NOMO-1 (cell line): ENCODE data around the gene NPC1L1.

Source experiments
- DNase-seq, 2 experiments: peaks; one replicate each; lab custom pipeline; 2025; ENCODE audit not compliant: unreplicated experiment in 2 of 2; lab: John Stamatoyannopoulos, UW

The NPC1L1 gene, protein sequence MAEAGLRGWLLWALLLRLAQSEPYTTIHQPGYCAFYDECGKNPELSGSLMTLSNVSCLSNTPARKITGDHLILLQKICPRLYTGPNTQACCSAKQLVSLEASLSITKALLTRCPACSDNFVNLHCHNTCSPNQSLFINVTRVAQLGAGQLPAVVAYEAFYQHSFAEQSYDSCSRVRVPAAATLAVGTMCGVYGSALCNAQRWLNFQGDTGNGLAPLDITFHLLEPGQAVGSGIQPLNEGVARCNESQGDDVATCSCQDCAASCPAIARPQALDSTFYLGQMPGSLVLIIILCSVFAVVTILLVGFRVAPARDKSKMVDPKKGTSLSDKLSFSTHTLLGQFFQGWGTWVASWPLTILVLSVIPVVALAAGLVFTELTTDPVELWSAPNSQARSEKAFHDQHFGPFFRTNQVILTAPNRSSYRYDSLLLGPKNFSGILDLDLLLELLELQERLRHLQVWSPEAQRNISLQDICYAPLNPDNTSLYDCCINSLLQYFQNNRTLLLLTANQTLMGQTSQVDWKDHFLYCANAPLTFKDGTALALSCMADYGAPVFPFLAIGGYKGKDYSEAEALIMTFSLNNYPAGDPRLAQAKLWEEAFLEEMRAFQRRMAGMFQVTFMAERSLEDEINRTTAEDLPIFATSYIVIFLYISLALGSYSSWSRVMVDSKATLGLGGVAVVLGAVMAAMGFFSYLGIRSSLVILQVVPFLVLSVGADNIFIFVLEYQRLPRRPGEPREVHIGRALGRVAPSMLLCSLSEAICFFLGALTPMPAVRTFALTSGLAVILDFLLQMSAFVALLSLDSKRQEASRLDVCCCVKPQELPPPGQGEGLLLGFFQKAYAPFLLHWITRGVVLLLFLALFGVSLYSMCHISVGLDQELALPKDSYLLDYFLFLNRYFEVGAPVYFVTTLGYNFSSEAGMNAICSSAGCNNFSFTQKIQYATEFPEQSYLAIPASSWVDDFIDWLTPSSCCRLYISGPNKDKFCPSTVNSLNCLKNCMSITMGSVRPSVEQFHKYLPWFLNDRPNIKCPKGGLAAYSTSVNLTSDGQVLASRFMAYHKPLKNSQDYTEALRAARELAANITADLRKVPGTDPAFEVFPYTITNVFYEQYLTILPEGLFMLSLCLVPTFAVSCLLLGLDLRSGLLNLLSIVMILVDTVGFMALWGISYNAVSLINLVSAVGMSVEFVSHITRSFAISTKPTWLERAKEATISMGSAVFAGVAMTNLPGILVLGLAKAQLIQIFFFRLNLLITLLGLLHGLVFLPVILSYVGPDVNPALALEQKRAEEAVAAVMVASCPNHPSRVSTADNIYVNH (N-terminal part only)

DNA sequence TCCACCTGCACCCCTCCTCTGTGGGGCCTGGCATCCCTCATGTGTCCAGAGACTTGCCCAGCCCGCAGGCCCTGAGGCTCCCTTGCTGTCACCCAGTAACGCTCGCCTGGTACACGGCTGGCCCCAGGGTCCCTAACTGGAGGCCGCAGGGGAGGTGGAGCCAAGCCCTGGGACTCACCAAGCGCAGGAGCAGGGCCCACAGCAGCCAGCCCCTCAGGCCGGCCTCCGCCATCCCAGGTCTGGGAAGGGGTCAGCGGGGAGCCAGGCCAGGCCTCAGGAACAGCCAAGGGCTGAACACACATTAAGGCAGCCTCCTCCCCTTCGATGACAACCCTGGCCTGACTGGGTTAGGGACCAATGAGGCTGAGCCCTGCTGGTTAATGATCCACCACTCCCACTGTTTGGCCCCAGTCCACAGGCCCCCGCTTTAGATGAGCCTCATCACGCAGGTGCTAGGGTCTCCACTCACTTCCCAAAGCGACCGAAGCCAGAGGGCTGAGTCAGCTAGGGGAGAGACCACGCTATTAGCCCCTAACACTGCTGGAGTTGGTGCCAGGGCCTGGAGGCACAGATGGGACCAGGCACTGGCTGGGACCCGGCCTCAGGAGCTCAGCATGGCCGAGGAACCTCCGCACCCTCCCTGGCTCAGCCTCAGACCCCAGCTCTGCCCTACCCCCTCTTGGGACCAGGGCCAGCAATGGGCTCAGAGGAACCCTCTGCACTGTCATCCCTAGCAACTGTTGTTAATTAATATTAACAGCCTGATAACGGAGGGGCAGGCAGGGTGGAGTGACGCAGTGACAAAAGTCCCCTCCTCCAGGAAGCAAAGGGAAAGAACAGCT, at the start of gene NPC1L1:
TSS of gene NPC1L1 (minus strand) at position 303 of the 842 bp plus-strand sequence. CDS start at position 232, 71 bp downstream.
- DNase-seq: no peak

DNA sequence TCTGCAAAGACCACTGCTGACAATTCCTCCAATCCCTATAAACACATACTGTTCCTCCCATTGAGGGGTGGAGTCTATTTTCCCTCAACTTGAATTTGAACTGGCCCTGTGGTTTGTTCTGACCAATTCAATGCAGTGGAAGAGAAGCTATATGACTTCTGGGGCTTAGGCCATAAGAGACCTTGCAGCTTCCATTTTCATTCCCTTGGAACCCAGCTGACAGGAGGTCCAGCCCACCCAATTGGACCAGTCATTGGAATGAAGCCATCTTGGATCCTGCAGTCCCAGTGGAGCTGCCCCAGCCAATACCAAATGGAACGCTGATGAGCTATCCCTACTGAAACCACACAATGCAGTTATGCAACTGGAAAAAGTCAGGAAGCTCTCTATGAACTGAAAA, 49.8 kb upstream of the NPC1L1 start:
- no peak for DNase-seq

DNA sequence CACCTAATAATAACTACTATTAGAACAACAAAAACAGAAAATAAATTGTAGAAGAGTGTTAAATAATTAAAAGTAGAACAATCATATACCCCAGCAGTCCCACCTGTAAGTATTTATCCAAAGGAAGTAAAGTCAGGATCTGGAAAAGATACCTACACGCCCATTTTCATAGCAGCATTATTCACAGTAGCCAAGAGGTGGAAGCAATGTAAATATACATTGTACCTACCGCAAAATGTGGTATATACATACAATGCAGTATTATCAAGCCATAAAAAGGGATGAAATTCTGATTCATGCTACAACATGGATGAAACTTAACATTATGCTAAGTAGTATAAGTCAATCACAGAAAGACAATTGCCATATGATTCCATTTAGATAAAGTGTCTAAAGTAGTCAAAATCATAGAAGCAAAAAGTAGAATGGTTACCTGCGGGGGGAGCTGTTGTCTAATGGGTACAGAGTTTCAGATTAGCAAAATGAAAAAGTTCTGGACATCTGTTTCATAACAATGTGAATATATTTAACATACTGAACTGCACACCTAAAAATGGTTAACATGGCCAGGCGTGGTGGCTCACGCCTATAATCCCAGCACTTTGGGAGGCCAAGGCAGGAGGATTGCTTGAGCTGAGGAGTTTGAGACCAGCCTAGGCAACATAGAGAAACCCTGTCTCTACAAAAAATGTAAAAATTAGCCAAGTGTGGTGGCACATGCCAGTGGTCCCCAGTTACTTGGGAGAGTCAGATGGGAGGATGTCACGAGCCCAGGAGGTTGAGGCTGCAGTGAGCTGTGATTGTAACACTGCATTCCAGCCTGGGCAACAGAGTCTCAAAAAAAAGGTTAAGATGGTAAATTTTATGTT, 46.9 kb upstream of the NPC1L1 start:
- DNase-seq: peak; percentile 33 to 76

DNA sequence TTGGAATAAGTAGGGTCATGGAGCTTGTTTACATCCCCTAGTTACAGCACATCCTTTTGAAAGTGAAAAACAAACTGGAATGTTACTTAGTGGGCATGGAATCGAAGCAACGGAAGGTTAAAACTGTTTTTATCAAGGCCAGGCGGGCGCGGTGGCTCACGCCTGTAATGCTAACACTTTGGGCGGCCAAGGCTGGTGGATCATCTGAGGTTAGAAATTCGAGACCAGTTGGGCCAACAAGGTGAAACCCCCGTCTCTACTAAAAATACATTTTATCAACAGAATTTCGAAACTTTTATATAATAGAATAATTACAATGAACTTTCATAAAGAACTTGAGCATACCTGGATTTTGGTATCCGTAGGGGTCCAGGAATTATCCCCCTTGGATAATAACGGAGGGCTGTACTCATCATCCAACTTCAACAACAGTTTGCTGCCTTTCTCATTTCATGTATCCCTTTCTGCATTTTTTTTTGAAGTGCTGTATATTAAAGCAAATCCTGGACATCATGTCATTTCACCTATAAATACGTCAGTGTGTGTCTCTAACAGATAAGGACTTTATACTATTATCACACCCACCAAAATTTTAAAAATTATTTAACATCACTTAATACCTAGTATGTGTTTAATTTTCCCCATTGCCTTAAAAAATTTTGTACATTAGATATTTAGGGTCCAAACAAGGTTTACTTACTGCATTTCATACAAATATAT, 42.2 kb upstream of the NPC1L1 start:
- DNase-seq: no peak

DNA sequence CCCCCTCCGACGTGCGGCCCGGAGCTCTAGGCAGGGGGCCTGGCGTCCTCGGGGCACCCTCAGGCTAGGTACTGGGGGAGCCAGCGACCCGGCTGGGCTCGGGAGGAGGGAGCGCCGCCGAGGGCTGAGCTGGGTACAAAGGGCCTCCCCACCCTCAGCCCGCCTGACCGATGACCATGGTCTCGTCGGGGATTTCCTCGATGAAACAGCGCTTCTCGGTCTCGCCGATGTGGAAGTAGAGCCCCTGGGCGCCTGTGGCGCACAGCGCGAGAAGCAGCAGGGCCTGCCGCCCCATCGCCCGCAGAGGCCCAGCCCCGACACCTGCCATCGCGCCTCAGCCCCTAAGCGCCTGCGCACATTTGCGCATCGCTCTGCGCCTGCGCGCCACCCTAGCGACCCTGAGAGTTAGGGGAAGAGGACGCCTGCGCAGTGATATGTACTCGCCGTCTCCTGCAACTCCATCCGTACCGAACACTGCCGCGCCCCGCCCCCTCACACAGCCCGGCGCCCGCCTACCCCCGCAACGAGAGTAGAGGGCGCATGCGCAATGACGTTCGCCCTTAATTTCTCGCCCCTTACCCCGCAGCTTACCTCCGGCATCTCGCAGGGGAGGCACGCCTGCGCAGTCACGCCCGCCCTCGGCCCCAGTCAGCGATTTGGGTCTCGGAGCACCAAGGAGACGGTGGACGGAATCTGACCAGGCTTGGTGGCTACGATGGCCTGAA, 40.9 kb upstream of the NPC1L1 start, which contains the start of gene TMED4:
TSS of gene TMED4 (minus strand) at position 353 of the 725 bp plus-strand sequence. CDS start at position 328, 25 bp downstream.
- DNase-seq: peak; percentile 98 to 99

DNA sequence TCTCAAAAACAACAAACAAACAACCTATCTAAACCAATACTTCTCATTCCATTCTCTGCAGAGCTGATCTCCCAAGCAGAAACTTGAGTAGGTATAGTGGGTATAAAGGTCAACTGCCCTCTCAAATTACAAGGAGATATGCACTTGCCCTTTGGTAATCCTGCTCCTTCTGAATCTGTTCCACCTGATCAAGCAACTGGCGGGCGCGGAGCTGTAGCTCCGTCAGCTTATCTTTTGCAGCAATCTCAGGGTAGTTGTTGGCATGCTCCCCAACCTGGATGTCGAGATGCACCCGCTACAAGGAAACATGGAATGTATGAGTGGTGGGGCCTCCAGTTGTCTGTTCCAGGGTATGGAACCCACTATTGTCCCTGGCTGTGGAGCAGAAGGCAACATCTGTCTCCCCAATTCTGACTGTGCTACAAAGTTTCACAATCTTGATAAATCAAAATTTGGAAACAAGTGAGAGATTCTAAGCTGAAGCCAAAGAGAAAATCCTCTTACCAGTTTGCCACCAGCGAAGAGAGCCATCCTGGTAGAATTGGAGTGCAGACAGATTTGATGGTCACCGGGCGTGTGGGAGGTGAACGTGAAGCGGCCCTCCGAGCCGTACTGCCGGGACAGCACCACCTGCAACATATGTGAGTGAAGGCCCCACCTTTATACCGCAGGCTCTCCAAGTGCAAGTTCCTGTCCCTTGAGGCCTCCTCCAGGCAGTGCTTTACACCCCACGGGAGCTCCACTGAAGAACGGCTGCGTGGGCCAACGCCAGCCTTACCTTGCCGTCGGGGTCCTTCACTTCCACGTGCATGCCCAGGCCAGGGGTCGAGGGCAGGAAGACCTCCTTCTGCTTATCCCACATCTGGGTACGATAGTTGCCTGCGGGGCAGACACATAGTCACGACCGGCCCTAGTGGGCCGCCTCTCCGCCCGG, 40.1 kb upstream of the NPC1L1 start:
- peak; percentile 16 to 25 for DNase-seq

DNA sequence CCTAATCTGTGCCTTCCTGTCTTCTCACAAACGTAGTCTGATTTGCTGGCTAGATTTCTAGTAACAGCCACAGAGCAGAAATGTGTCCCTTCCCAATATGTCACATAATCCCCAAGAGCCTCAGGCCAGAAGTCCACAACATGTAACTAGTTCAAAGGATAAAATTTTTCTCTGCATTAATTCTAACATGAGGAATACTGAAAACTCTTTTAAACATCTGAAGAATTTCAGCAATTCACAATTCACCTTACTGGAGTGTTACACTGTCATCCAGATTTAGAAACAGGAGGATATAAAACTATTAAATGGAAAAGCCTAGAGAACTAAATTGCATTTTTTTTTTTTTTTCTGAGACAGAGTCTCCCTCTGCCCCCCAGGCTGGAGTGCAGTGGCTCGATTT, 35.1 kb upstream of the NPC1L1 start:
- no peak for DNase-seq

DNA sequence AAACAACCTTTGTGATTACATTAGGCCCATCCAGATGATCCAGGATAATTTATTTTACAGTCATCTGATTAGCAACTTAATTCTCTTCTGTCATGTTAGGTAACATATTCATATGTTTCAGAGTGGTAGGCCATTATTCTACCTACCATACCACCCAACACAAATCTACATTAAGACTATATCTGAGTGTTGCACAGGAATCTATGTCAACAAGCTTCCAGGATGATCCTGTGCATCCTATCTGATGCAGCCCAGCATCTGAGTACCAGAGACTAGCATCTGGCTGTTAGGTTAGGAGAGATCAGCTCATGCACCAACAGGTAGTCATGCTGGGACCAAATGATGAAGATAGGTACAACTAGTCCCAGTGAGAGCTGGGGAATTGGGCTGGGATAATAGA, 33.9 kb upstream of the NPC1L1 start:
- no peak for DNase-seq

DNA sequence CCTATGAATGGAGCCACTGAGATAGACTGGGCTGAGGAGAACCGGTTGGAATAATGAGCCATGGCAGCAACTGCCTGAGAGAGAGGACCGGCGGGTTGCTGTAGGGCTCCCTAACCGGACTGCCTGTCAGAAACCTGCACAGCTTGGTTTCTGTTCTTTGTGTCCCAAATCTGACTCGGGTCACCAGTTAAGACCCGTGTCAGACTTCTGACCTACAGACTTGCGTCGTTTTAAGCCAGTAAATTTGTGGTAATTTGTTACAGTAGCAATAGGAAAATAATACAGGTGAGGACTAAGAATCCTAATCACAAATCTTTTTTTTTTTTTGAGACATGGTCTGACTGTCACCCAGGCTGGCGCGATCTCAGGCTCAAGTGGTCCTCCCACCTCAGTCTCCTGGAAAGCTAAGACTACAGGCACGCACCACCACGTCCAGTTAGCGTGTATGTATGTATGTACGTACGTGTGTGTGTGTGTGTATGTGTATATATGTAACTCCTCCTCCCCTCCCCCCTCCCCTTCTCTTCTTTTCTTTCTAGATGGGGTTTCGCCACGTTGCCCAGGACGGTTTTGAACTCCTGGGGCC, 33.2 kb upstream of the NPC1L1 start:
- no peak for DNase-seq

DNA sequence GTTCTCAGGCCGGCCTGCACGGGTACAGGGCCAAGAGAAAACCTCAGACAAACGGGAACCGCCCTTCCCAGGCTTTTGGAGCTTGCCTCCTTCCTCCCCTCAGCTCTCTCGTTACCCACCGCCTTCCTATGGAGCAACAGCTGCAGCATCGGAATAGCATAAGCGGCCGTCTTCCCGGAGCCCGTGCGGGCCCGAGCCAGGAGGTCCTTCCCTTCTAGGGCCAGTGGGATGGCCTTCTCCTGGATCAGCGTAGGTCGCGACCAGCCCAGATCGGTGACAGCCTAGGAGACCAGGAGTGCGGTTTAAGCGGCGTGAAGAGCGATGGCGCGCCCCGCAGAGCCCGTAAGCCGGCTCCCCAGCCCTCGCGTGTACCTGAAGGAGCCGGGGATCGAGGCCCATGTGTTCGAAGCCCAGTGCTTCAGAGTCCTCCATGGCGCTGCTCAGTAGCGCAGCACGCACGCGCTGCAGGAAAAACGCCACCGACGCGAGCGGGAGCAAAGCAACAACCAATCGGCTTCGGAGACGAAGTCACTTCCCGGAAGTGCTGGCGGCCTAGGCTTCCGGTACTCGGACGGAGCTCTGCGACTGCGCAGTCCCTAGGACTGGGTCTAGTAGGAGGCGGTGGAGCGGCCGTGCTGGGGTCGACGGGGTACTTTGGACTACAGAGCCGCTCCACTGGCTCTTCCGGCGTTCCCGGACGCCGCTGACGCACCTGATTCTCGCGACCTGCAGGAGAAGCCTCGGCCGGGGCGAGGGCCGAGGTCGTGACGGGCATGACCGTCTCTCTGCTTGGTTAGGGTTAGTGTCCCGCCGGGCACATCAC, 32.5 kb upstream of the NPC1L1 start, which contains the start of gene DDX56:
TSS of gene DDX56 (minus strand) at position 445 of the 823 bp plus-strand sequence. CDS start at position 432, 13 bp downstream.
- peak; percentile 90 to 91 for DNase-seq

DNA sequence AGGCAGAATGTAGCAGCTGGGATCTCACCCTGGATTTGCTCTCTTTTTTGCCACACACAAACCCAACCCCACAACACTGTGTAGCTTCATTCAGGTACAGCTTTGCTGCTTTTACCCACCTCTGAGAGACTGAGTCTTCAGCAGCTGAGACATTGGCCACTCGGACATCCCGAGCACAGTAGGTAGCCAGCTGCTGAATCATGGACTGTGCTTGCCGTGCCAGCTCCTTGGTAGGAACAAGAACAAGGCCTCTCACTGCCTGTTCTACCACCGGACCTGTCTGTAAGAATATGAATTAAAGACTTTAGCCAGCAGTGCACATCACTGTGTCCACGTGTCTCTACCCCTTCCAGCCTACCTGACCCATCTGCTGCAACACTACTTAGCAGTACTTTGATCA, 31.6 kb upstream of the NPC1L1 start:
- no peak for DNase-seq

DNA sequence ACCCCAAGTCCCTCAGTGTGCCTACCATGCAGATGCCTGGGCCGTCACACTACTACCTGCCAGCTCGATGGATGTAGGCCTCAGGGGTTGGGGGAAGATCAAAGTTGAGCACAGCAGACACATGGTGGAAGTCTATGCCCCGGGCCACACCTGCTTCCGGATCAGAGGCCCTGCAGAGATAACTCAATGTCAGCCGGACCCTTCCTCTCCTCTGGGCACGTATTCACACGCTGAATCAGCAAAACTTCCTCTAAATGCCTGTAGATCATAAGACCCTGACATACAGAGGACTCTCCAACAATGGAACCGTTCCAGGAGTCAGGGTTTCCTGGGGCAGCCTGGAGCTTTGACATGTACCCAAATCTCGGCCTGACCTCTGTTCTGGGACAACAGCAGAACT, 28.8 kb upstream of the NPC1L1 start:
- DNase-seq: no peak

DNA sequence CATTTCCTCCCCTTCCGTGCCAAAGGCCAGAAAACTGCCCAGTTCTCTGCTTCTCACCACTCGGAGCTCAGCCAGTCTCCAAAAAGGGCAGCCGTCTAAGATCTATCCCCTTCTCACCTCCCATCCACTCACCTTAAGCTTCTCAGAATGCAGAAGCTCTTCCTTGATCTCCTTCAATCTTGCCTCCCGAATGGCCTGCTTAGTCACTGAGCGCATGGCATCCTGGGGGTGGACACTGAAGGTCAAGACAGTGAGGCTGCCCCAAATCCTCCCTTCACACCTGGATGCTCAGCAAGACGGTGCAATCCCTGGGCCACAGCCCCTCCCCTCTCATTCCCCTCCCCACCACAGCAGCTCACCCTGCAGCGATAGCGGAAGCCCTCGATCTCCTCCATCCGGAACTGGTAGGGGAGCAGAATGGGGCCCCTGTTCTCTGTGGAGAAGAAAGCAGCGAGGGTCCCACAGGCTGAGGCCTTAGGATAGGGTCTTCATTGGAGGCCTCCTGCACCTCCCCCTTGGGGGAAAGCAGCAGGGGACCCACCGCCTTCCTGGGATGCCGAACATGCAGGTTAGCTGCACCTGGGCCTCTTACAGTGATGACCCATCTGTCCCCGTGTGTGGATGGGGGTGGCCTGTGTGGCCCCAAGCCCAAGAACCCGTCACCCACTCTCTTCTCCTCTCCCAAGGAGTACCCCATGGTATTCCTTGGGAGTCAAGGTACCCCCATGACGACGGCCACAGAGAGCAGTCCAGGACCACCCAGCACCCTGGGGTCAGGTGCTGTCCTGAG, 27.8 kb upstream of the NPC1L1 start:
- no peak for DNase-seq

DNA sequence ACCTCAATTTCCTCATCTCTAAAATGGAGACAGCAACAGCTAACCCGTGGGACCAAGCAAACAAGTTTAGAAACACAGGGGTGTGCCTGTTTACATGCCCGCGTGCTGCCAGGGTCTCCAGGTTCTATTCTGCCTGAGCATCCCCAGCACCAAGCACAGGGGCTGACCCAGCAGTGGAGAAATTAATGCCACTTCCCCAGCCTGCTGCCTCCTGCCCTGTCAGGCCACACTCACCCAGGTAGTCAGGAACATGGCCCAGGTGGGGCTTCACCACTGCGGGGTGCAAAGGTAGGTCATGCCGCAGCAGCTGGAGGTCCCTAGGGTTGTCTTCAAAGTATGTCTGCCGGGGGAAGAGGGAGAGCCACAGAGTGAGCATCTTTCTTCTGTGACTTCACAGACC, 26.8 kb upstream of the NPC1L1 start:
- DNase-seq: no peak
